ENCODE results near the gene MAN1C1.
"Not testable (repeated sequence)": the region's sequence is repeated elsewhere in the genome, so short reads cannot be mapped to it uniquely, and the experiment has no call there.

MAN1C1 gene

DNA sequence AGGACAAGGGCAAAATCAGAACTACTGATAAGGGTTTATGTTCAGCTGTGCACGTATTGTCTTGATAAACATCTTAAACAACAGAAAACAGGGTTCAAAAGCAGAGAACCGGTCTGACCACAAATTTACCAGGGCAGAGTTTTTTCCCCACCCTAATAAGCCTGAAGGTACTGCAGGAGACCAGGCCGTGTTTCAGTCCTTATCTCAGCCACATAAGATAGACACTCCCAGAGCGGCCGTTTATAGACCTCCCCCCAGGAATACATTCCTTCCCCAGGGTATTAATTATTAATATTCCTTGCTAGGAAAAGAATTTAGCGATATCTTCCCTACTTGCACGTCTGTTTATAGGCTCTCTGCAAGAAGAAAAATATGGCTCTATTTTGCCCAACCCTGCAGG lies 19.6 kb downstream of the MAN1C1 start:
- DNase-seq: not testable (repeated sequence)

GRCh38 chr1:25640646-25641328 lies 24.2 kb downstream of the MAN1C1 start:
- no peak for DNase-seq

GRCh38 chr1:25641329-25641725 lies 24.7 kb downstream of the MAN1C1 start:
- DNase-seq: no peak

GRCh38 chr1:25641931-25642573 lies 25.5 kb downstream of the MAN1C1 start:
- DNase-seq: peak; percentile 39

DNA sequence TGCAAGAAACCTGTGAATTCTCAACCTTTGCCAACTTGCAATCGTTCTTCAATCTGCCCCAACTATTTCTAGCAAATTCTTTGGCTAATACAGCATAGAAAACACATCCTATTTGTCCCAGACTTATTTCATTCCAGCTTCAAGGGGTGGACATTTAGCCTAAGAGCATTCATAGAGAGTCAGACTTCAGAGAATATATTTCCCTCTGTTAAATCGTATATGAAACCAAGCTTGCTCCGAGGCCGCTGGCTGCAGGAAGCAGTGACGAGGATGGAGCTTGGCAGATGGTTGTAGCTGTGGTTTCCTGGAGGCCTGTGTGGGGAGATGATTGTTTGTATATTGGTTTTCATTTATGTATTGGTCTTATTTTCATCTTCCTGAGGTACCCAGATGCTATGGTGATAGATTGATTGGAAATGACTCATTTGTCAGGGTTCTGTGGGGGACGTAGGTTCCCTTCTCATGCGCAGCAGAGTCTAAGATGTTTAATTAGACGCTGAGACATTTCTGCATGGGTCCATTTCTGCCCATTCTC lies 26.1 kb downstream of the MAN1C1 start:
- peak; percentile 68 for DNase-seq

DNA sequence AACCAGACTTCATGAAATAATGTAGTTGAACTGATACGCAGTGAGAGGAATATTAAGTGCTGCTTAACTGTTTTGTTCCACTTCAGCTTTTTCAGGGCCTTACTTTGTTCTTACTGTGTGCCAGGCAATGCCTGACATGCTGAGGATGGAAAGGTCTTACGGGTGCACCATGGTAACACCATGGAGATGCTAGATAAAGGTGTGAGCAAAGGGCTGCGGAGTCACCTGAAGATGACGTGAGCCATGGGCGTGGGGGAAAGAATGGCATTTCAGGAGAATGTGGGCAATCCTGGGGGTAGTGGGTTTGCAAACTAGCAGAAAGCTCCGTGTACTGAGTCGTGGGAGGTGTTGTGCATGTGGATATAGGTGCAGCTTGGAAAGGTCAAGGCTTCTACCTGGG lies 27.3 kb downstream of the MAN1C1 start:
- DNase-seq: no peak

DNA sequence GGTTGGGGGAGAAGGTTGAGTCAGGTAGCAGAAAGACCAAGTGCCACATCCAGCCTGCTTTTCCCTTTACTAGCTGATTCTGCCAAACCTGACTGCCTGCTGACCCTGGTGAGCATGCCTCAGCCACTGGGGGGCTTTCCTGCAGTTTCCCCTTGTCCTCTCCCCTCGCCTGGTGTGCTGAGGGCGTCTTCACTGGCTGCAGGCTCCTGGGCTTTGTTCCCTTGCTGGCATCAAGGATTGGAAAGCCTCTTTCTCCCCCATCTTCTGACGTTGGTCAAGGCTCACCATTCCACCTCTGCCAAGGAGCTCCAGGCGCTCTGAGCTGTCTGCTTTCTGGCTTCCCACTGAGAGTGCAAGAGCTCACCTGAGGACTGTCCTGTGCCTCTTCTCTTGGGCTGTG lies 28.4 kb downstream of the MAN1C1 start:
- no peak for DNase-seq

DNA sequence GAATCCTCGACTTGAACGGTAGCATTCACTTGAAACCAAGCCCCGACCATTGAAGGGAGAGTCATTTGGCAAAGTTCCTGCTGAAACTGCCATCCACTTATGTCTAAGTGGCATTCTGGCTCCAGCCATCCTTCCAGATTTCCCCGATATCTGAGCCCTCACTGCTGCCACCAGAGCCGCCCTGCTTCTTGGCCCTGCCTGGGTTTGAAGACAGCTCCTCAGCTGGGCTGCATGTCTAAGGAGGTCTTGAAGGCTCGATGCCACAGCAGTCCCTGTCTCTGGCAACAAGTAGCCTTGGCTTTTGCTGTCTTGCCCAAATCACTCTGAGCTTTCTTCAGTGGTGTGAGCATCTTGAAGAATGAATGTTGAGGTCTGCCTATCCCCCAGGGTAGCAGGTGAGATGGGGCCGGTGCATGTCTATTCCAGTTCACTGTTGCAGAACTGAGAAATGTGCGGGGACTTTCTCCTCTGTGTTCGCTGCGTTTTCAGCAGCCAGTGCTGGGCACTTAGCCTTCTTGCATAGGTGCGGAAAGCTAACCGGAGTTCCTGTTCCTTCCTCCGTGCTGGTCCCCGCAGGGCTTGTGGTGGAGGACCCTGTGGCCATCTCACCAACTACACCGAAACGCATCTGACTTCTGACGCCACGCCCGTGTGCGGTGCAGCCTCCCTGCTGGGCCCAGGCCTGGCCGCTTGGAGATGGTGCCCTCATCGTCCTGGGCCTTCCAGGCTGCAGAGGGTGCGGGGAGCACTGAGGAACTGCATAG lies 29.2 kb downstream of the MAN1C1 start:
- no peak for DNase-seq

GRCh38 chr1:25647106-25647505 lies 30.5 kb downstream of the MAN1C1 start:
- no peak for DNase-seq

DNA sequence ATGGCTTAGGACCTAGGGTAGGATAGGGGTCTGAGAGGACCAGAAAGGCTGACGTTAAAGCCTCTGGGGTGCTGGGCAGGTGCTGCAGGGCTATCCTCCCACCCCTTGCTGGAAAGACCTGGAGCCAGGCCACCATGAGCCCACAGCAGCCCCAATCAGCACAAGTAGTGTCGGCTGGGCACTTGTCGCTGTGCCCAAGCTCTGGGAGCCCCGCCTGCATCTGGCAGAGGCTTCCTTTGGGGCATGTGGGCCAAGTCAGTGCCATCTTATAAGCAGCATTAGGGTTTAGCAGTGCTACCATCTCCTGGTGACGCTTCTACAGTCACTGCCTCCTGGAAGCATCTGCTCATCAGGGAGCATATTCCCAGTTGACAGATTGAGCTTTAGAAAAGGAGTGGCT lies 31.3 kb downstream of the MAN1C1 start:
- DNase-seq: no peak

GRCh38 chr1:25648681-25649440 lies 32.3 kb downstream of the MAN1C1 start:
- no peak for DNase-seq

DNA sequence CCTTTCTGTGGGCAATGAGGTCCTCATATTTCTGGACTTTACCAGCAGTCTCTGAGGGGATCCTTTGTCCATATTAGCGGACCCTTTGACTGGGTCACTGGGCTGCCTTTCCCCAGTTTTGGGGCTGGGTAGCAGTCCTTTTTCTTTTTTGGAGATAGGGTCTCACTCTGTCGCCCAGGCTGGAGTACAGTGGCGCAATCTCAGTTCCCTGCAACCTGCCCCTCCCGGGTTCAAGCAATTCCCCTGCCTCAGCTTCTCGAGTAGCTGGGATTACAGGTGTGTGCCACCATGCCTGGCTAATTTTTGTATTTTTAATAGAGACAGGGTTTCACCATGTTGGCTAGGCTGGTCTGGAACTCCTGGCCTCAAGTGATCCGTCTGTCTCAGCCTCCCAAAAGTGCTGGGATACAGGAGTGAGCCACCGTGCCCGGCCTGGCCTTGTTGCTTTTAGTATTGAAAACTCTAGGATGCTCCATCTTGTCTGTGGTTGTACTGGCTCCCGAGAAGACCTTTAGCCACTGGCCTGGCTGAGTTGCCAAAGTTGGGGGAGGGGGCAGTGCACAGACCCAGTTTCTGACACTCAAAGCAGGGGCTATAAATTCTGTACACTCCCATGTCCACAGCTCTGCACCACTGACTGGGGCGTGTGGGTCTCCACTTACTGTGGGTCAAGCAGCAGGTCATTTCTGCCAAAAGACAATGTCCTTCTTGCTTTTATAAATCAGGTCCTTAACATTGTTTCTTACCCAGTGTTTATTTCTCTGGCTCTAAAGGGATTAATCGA lies 33.1 kb downstream of the MAN1C1 start:
- no peak for DNase-seq

DNA sequence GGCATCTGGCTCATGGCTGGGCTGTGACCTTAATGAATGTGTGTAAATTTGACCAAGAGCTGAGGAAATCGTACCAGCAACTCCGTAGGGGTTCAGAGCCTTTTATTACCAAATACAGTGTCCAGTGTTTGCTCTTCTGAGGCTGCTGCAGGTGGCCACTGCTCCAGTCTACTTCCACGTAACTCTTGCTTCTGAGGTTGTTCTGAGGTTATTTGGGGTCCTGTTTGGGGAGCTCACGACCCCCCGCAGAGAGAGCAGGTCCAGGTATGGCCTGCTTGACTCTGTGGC lies 33.6 kb downstream of the MAN1C1 start:
- DNase-seq: no peak

GRCh38 chr1:25651036-25651640 lies 34.5 kb downstream of the MAN1C1 start:
- no peak for DNase-seq

DNA sequence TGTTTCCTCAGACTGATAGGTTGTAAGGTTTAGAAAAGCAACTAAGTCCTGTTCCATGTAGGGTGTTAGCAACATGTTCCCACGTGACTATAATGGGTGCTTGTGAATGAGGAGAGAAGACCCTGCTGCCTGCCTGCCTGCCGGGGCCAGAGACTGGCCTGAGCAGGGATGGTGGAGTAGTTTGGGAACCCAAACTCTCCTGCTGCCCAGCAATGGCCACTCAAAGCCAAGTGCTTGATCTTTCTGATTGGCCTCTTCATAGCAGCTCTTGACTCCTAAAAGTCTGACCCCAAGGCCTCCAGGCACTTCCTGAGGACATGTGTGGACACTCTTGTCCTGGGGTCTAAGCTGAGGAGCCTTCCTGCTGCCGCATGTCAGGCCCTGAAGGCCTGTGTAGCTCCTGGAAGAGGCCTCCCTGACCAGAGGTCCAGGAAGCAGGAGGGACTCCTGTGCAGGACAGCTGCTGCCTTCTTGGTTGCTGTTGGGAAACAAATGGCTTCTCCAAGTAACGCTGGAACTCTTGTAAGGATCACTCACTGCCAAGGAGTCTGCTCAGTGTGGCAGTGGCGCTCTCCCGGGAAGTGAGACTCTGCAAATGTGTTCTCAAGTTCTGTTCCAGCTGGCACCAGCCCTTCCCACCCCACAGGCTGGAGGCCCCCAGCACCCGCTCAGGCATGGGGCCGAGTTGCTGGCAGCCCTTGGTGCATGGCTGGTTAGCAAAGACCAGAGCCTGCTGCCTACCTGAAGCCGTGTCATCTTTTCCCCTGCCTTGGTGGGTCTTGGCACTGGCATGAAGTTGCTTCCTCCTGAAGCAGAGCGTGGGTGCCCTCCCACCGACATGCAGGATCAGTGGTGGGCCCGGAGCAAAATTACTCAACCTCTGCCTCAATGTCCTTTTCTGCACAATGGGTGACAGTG lies 35.5 kb downstream of the MAN1C1 start:
- no peak for DNase-seq

GRCh38 chr1:25653558-25653957 lies 37.0 kb downstream of the MAN1C1 start:
- DNase-seq: no peak

- DNase-seq: no peak
Observed at GRCh38 chr1:25654109-25654660, 37.6 kb downstream of the MAN1C1 start.

- DNase-seq: no peak
Observed at GRCh38 chr1:25657121-25657882, 40.7 kb downstream of the MAN1C1 start.

- DNase-seq: no peak
Observed at GRCh38 chr1:25657883-25658760, 41.5 kb downstream of the MAN1C1 start.

Data from activated T-cell treated with anti-CD3 and anti-CD28 coated beads, Interleukin-2, amount 50 U/mL, for 1 hour (primary cell).